ENCODE data around the gene ENTPD7.

GRCh38 chr10:99667108-99667751, 7.9 kb downstream of the ENTPD7 start:
- TF ChIP-seq CTCF (IDR thresholded peaks at IDR 0.05) (no peak), POLR2A (IDR thresholded peaks at IDR 0.05) (no peak)

Data from upper lobe of left lung (tissue), 4 donors.